H1 (cell line): ENCODE measurements around the gene ADGRB2. TPM values are rescaled to one million over a fixed set of nuclear protein-coding genes. Genes with fewer than 3 reads are reported as not detected.

ENCODE experiments used
- CBX8 ChIP-seq: fragments of 300-800, 300-1000 bp; sonication (generic); IDR thresholded peaks from 2 replicates; pipeline ENCODE4 v1.7.1; 2016; ENCODE audit warnings: low read depth, low read length, borderline replicate concordance
- CHD7 ChIP-seq: fragments of 300-600 bp; sonication (generic); IDR thresholded peaks from 2 replicates; pipeline ENCODE4 v1.7.1; 2012; ENCODE audit warnings: low read length, moderate library complexity, mild to moderate bottlenecking, inconsistent platforms; ENCODE audit not compliant: insufficient replicate concordance
- FOSL1 ChIP-seq: IDR thresholded peaks from 2 replicates; pipeline ENCODE4 v1.6.1; 2011; ENCODE audit warnings: mild to moderate bottlenecking, low read depth, low read length, moderate library complexity; ENCODE audit not compliant: insufficient read depth
- JUN ChIP-seq: IDR thresholded peaks from 2 replicates; pipeline ENCODE4 v1.6.1; 2011; ENCODE audit warnings: low read depth, mild to moderate bottlenecking, improper control_type of control experiment, low read length
- SAP30 ChIP-seq: fragments of 300-600 bp; sonication (generic); IDR thresholded peaks from 2 replicates; pipeline ENCODE4 v1.7.1; 2012; ENCODE audit warnings: low read length, moderate library complexity, mild to moderate bottlenecking, inconsistent platforms; ENCODE audit not compliant: insufficient read depth, insufficient replicate concordance
- YY1 ChIP-seq: IDR thresholded peaks from 2 replicates; pipeline ENCODE4 v1.6.1; 2011; ENCODE audit warnings: low read depth, mild to moderate bottlenecking, low read length
- polyA plus RNA-seq, 7 experiments: library from polyadenylated mRNA; depleted of rRNA in 3 of 7; stranded (reverse) in 5 of 7; unstranded in 2 of 7; fragments of >200 nt in 5 of 7; fragments of 200-250 nt in 2 of 7; gene quantifications; 1 replicate in 5 of 7; 2 replicates in 1 of 7; 4 replicates in 1 of 7; pipeline versions ENCODE4 v1.2.1 to v1.2.3, GENCODE V29; 2011 to 2013; ENCODE audit warnings: missing spikeins in 2 of 7, mixed read lengths in 2 of 7
- total RNA-seq: library from RNA; stranded (reverse); fragmentation: NEBNext Ultra II Directional; extraction: Animal tissue kit (Norgen Biotek cat#: 25700); gene quantifications from 2 replicates; pipeline ENCODE4 v1.2.1, GENCODE V29; 2021

ADGRB2 gene
- total and polyA plus RNA-seq, 2 of the 8 experiments (the other 6 are each of a cell fraction or from before 2014, with no cell fraction given) = 15.6 to 26.2 TPM

- TF ChIP-seq CHD7 (no peak), YY1 (no peak), CBX8 (no peak), FOSL1 (no peak), JUN (no peak), SAP30 (no peak)
Measured at GRCh38 chr1:31734582-31735107, 29.5 kb downstream of the ADGRB2 start (continued).
